Tibial artery (tissue), 4 donors: ENCODE measurements around the gene DNAJC12.
"Not testable (repeated sequence)": the region's sequence is repeated elsewhere in the genome, so short reads cannot be mapped to it uniquely, and the experiment has no call there.

Experiments used
- DNase-seq, 2 donors: peaks; one replicate each; pipeline ENCODE4 v3.0.0-alpha.2; 2019
- H3K27ac ChIP-seq, 2 donors: fragments of 200-600 bp; sonication (generic) in 1 of 2; 1 replicate in 1 of 2; 2 replicates in 1 of 2; pipeline ENCODE4 v1.5.1; 2018 to 2019; ENCODE audit warnings: mild to moderate bottlenecking in 1 of 2
- H3K27me3 ChIP-seq, 2 donors: fragments of 200-600 bp; sonication (generic) in 1 of 2; one replicate each; pipeline versions ENCODE4 v1.5.1 to v1.6.0; 2016 to 2019
- H3K36me3 ChIP-seq, 3 donors: fragments of 200-600 bp; sonication (generic) in 2 of 3; one replicate each; pipeline ENCODE4 v1.5.1; 2016 to 2019; ENCODE audit warnings: mild to moderate bottlenecking in 2 of 3
- H3K4me1 ChIP-seq, 4 donors: fragments of 200-600 bp; sonication (generic) in 2 of 4; 1 replicate in 3 of 4; 2 replicates in 1 of 4; pipeline ENCODE4 v1.5.1; 2016 to 2019
- H3K4me3 ChIP-seq, 2 donors: fragments of 200-600 bp; sonication (generic) in 1 of 2; 1 replicate in 1 of 2; 2 replicates in 1 of 2; pipeline ENCODE4 v1.5.1; 2018 to 2019; ENCODE audit warnings: mild to moderate bottlenecking in 2 of 2
- H3K9me3 ChIP-seq, 3 donors: fragments of 200-600 bp; sonication (generic) in 1 of 3; one replicate each; pipeline ENCODE4 v1.5.1; 2016 to 2019
- CTCF ChIP-seq, 2 experiments: fragments of 200-600 bp in 1 of 2; fragments of 450-650 bp in 1 of 2; IDR thresholded peaks; one replicate each; pipeline ENCODE4 v1.5.1; 2017 to 2019; ENCODE audit warnings: antibody characterized with exemption in 2 of 2, mild to moderate bottlenecking in 1 of 2, moderate library complexity in 1 of 2
- intact Hi-C: fragments of 100-400 bp; cut with DNase I; formaldehyde crosslinking; loops from one replicate; pipeline ENCODE4 v1.15.0; 2023; ENCODE audit warnings: low total_unique reads

Gene DNAJC12

GRCh38 chr10:67782530-67782929 is 55.5 kb downstream of the DNAJC12 start:
- Histone ChIP-seq H3K4me3 (no peak overlapping the region), H3K9me3 (no peaks in the 10 kb centered on the region), H3K27ac (no peak overlapping the region), H3K27me3 (peaks cover 0 to 3% of the 10 kb centered on the region in 2 donors), H3K4me1 (peaks cover 0 to 9% (median 7%) of the 10 kb centered on the region in 4 donors), H3K36me3 (no peaks in the 10 kb centered on the region)
- DNase-seq = no peak
- intact Hi-C loops = loop anchor here (10.0 kb wide), 1 partner anchor 128 kb away; no protein-coding TSS in a partner anchor
- TF ChIP-seq CTCF (IDR thresholded peaks at IDR 0.05) = no peak

GRCh38 chr10:67780759-67781538 is 57.0 kb downstream of the DNAJC12 start:
- no peak for TF ChIP-seq CTCF (IDR thresholded peaks at IDR 0.05)
- Histone ChIP-seq H3K4me3 (no peak overlapping the region), H3K36me3 (no peaks in the 10 kb centered on the region), H3K27ac (no peak overlapping the region), H3K27me3 (peaks cover 0 to 3% of the 10 kb centered on the region in 2 donors), H3K4me1 (peaks cover 0 to 9% (median 7%) of the 10 kb centered on the region in 4 donors), H3K9me3 (no peaks in the 10 kb centered on the region)
- intact Hi-C loops = loop anchor here (10.0 kb wide), 1 partner anchor 126 kb away; no protein-coding TSS in a partner anchor
- no peak for DNase-seq

GRCh38 chr10:67780204-67780621 is 57.8 kb downstream of the DNAJC12 start:
- not testable (repeated sequence) for H3K9me3 ChIP-seq, H3K36me3 ChIP-seq, H3K4me1 ChIP-seq, H3K27me3 ChIP-seq, DNase-seq, H3K4me3 ChIP-seq, H3K27ac ChIP-seq
- intact Hi-C loops = loop anchor here (10.0 kb wide), 1 partner anchor 125 kb away; no protein-coding TSS in a partner anchor

- peak in 1 of 2 donors; percentile 73 for DNase-seq
- Histone ChIP-seq H3K4me3 (peak overlapping the region in 1 of 2 donors; percentile 18), H3K4me1 (peaks cover 0 to 9% (median 7%) of the 10 kb centered on the region in 4 donors), H3K9me3 (no peaks in the 10 kb centered on the region), H3K27ac (peak overlapping the region in 1 of 2 donors; percentile 37), H3K27me3 (no peaks in the 10 kb centered on the region), H3K36me3 (no peaks in the 10 kb centered on the region)
- intact Hi-C loops = loop anchor here (10.0 kb wide), 1 partner anchor 125 kb away; no protein-coding TSS in a partner anchor
- peak; percentile 74 to 86 for TF ChIP-seq CTCF (IDR thresholded peaks at IDR 0.05)
These were observed 58.4 kb downstream of the DNAJC12 start for GRCh38 chr10:67779465-67780203.

- Histone ChIP-seq H3K4me3 (no peak overlapping the region), H3K4me1 (peaks cover 0 to 9% (median 7%) of the 10 kb centered on the region in 4 donors), H3K9me3 (no peaks in the 10 kb centered on the region), H3K36me3 (no peaks in the 10 kb centered on the region), H3K27ac (no peak overlapping the region), H3K27me3 (no peaks in the 10 kb centered on the region)
- TF ChIP-seq CTCF (IDR thresholded peaks at IDR 0.05) = no peak
- no peak for DNase-seq
- intact Hi-C loops = no loop called here
These were observed 61.6 kb downstream of the DNAJC12 start for GRCh38 chr10:67776371-67776770.

- DNase-seq = no peak
- intact Hi-C loops = no loop called here
- no peak overlapping the region for H3K27ac ChIP-seq
- no peaks in the 10 kb centered on the region for H3K9me3 ChIP-seq
- TF ChIP-seq CTCF (IDR thresholded peaks at IDR 0.05) = no peak
- H3K4me3 ChIP-seq = no peak overlapping the region
- H3K27me3 ChIP-seq = no peaks in the 10 kb centered on the region
- H3K36me3 ChIP-seq = no peaks in the 10 kb centered on the region
- peaks cover 0 to 9% (median 7%) of the 10 kb centered on the region in 4 donors for H3K4me1 ChIP-seq
These were observed 62.7 kb downstream of the DNAJC12 start for GRCh38 chr10:67775279-67775678.
